Measurements from ENCODE around the gene NOP16. TPM values are rescaled to one million over a fixed set of nuclear protein-coding genes. Genes with fewer than 3 reads are reported as not detected.

Gene NOP16
- total RNA-seq (2014; rRNA removed; shearing (Covaris generic)), result 162 and 174 TPM in 2 replicates

DNA sequence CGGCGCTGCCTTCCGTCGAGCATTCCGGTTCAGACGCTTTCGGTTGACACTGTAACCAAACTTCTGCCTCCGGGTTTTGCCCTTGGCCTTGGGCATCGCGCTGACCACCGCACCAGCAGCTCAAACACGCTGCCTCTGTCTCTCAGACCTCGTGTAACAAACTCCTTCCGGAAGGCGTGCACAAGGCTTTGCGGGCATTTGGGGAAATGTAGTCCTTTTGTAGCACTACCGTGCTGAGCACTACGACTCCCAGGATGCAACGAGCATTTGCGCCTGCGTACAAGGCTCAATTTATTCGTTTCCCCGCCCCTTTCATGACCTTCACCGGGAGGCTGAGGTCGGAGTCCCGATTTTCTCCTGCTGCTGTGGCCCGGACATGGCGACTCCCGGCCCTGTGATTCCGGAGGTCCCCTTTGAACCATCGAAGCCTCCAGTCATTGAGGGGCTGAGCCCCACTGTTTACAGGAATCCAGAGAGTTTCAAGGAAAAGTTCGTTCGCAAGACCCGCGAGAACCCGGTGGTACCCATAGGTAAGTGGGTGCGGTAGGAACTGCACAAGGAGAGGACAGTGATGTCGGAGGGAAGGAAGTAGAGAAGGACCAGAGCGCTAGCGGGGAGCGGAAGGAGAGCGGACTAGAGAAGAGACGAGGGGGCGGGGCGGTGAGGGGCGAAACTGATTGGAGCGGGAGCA is at the start of gene NOP16, which contains the start of gene HIGD2A:
Gene NOP16 (minus strand): TSS at position 155 of the 691 bp plus-strand sequence. CDS start 59 bp downstream, at position 96.
Gene HIGD2A (plus strand): TSS at position 308 of the 691 bp plus-strand sequence. CDS start 69 bp downstream, at position 377.

GRCh38 chr5:176415952-176416924 is 27.8 kb upstream of the NOP16 start, which contains the start of gene CLTB:
CLTB (minus strand) TSS chr5:176416539; CDS start chr5:176416363, 176 bp downstream.

GRCh38 chr5:176365351-176366231 is 22.8 kb downstream of the NOP16 start, which contains the start of gene ARL10:
ARL10 (plus strand) TSS chr5:176365487; CDS start chr5:176365564, 77 bp downstream.

DNA sequence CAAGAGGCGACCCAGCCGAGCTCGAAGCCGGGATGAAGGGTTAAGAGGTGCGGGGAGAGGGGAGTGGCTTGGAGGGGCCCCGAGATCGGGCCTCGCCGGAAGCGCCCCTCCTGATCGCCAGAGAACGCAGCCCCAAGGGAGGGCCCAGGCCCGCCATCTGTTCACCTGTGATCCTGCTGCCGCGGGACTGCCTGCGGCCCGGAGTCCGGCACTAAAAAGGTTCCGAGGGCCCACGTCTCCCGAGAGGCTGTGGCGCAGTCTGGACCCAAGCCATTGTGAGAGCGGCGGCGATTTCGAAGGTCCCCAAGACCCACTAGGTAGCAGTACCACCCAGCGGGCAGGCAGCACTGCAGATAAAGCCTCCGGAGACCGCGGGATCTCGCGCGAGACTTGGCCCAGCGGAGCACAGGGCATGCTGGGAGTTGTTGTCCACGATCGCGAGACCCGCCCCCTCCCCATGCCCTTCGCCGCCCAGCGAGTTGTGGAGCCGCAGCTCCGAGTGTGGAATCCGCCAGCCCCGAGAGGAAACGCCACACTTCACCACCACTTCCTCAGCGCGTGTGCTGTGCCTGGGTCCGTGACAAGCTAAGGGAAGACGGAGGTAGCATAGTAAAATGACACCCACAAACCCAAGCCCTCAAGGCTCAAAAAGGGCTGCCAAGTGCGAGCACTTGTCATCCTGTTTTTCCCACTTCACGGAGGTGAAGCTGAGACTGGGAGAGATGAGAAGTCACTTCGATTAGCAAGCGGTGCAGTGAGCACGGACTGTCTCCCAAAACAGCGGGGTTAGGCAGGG is 26.8 kb downstream of the NOP16 start, which contains the start of gene KIAA1191:
Gene KIAA1191 (minus strand): TSS at position 328 of the 796 bp plus-strand sequence. CDS start 2,256 bp downstream, outside the sequence.

Small RNAs within 50 kb of the gene (small RNA-seq; reads per million reads assigned to genes)
- gene MIR1271, result not detected

Other genes starting within 250 kb of the NOP16 start
- gene SIMC1, start 150.2 kb downstream of the NOP16 start, total RNA-seq (2014; rRNA removed; shearing (Covaris generic)), result 14.3 and 16.0 TPM in 2 replicates
- gene KIAA1191, start 26.8 kb downstream of the NOP16 start, total RNA-seq (2014; rRNA removed; shearing (Covaris generic)), result 46.6 and 53.0 TPM in 2 replicates
- gene ARL10, start 23.1 kb downstream of the NOP16 start, total RNA-seq (2014; rRNA removed; shearing (Covaris generic)), result 0.30 and 1.4 TPM in 2 replicates
- gene HIGD2A, start 153 bp upstream of the NOP16 start, total RNA-seq (2014; rRNA removed; shearing (Covaris generic)), result 75.3 and 99.4 TPM in 2 replicates
- 131 and 132 TPM in 2 replicates for gene CLTB, start 27.9 kb upstream of the NOP16 start, total RNA-seq (2014; rRNA removed; shearing (Covaris generic))
- gene FAF2, start 59.8 kb upstream of the NOP16 start, total RNA-seq (2014; rRNA removed; shearing (Covaris generic)), result 48.2 and 48.7 TPM in 2 replicates
- gene RNF44, start 148.8 kb upstream of the NOP16 start, total RNA-seq (2014; rRNA removed; shearing (Covaris generic)), result 19.6 and 22.2 TPM in 2 replicates
- gene CDHR2, start 160.7 kb upstream of the NOP16 start, total RNA-seq (2014; rRNA removed; shearing (Covaris generic)), result not detected in 2 replicates
- gene GPRIN1, start 221.6 kb upstream of the NOP16 start, total RNA-seq (2014; rRNA removed; shearing (Covaris generic)), result 10.1 and 11.0 TPM in 2 replicates
- gene SNCB, start 241.9 kb upstream of the NOP16 start, total RNA-seq (2014; rRNA removed; shearing (Covaris generic)), result not detected in 2 replicates
- not detected in 2 replicates for gene EIF4E1B, start 242.1 kb upstream of the NOP16 start, total RNA-seq (2014; rRNA removed; shearing (Covaris generic))

Measured in A375 (cell line).